GM12872 (cell line): ENCODE results near the gene SYT2.

Experiments
- CTCF ChIP-seq: IDR thresholded peaks from 3 replicates; pipeline ENCODE4 v1.5.1; 2011; ENCODE audit warnings: low read depth, mild to moderate bottlenecking, low read length, moderate library complexity; ENCODE audit not compliant: insufficient read depth

Gene SYT2

GRCh38 chr1:202689082-202689481 is 21.2 kb downstream of the SYT2 start:
- no peak for TF ChIP-seq CTCF

GRCh38 chr1:202688401-202688800 is 21.9 kb downstream of the SYT2 start:
- TF ChIP-seq CTCF = no peak

DNA sequence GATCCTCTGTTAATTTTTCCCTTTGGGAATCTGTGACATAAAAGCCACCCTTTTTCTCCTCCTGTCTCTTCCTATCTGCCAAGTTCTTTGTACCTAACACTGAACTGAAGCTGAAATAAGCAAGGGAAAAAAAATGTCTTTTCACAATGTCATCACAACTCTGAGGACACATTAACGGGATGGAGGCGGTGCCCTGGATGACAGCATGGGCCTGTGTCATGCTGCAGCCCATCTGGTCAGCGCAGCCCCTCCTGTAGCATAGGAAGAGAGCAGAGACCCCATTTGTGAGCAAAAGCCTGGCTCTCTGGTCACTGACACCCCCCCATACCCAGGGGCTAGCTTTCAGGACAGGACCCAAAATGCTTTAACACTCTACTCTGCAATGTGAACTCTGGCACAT is 22.5 kb downstream of the SYT2 start:
- no peak for TF ChIP-seq CTCF

DNA sequence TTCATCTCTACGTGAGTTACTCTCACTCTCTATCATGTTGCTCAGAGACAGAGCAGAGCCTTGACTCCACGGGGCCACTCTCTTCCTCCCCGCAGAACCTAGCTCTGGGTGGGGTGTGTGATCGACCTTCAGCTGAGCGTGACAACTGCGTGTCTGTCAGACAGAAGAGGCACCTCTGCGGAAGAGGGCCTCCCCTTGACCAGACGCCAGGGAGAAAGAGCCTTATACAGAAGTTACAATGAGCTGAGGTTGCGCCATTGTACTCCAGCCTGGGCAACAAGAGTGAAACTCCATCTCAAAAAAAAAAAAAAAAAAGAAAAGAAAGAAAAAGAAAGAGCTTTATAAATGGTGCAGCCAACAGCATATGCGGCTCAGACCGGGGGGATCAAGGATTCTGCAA is 22.9 kb downstream of the SYT2 start:
- no peak for TF ChIP-seq CTCF

GRCh38 chr1:202685641-202686040 is 24.6 kb downstream of the SYT2 start:
- TF ChIP-seq CTCF = no peak

DNA sequence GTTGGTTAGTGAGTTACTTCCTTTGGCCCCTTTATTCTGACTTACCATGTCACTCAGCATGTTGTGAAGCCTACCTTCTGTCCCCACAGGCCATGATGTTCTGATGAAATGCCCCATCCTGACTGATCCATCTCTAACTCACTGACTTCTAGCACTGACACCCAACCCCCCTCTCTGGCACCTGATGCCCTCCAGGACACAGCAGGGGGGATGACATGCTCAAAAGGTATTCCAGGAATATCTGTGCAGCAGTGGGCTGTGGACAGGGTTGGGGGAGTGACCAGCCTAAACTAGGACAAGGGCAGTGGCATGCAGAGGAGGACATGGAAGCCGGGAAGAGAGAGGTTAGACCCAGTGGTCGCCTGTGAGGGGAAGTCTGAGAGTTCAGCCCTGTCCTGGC is 25.5 kb downstream of the SYT2 start:
- no peak for TF ChIP-seq CTCF

- no peak for TF ChIP-seq CTCF
Observed at GRCh38 chr1:202683029-202683428, 27.2 kb downstream of the SYT2 start.

- TF ChIP-seq CTCF = no peak
Observed at GRCh38 chr1:202682477-202682876, 27.8 kb downstream of the SYT2 start.
